GM19035 (cell line): ENCODE data around the gene ACTN4.

Source experiments
- ATAC-seq: cut with Tn5 transposase; IDR thresholded peaks from one replicate; pipeline ENCODE4 v1.9.1; 2021; ENCODE audit not compliant: unreplicated experiment

ACTN4 gene

GRCh38 chr19:38708413-38709024 lies 61.1 kb downstream of the ACTN4 start:
- ATAC-seq: no peak

DNA sequence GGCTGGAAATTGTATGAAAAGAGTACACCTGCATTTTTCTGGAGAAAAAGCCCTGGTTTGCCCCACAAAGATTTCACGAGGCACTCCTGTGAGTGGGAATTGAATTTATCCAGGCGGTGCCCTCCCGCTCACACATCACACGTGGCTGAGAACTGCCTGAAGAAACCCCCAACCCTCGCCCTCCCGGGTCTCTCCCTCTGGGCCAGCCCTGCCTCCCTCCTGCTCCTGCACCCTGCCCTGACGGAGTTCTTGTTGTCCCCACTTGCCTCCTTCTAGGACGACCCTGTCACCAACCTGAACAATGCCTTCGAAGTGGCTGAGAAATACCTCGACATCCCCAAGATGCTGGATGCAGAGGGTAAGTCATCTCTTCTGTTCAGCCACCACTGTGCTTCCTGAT lies 61.7 kb downstream of the ACTN4 start:
- ATAC-seq: no peak

GRCh38 chr19:38709671-38710415 lies 62.4 kb downstream of the ACTN4 start:
- ATAC-seq: no peak

- ATAC-seq: no peak
Observed at GRCh38 chr19:38710416-38710702, 62.9 kb downstream of the ACTN4 start.

DNA sequence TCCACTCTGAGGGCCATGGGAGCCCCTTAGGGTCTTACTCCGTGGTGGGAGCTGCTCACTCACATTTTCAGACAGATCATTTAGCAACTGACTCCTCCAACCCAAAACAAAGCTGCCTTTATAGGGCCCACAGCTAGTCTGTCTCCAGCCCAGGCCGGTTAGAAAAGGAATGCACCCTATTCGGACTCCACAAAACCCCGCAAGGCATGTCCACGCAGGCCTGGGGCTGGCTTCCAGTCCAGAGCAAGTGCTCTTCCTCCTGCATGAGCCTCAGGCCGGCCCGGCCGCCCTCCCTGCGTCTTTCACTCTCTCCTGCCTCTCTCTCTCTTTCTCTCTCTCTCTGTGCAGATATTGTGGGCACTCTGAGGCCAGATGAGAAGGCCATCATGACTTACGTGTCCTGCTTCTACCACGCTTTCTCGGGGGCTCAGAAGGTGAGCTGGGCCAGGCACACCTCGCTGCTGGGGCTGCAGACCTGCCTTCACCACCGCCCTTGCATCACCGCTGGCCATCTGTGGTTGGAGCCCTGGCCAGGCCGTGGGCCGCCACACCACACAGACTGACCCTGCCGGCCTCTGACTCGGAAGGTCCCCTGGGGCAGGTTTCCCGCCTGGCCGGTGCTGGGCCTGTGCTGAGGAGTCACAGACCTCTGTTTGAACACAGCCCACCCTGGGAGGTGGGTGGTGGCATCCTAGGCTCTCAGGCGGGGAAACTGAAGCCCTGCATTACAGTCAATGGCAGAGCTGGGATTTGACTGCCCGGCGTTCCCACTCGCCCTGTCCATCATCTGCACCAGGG lies 63.7 kb downstream of the ACTN4 start:
- ATAC-seq: no peak

GRCh38 chr19:38711726-38712153 lies 64.3 kb downstream of the ACTN4 start:
- ATAC-seq: no peak

DNA sequence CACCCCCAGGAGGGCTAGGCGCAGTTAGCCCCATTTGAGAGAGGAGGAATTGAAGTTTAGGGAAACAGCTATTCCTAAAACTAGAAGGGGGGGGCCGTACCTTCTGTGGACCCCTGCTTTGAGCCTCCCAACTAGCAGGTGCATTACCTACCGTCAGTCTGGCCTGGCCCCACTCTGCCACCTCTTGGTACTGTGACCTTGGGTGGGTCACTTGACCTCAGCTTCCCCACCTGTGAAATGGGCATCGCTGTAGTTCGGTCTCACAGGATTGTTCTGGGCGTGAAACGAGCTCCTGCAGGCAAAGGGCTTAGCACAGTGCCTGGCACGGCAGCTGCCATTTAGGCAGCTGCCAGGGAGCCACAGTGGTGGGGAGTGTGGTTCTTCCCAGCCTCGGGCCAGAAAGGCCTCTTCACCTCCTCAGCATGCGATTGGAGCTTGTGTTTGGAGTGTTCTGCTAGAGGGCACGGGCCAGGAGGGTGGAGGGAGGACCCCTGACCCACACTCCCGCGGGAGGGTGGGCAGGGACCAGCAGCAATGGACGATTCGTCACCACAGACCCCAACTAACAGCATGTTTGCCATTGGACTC lies 64.8 kb downstream of the ACTN4 start:
- ATAC-seq: no peak

GRCh38 chr19:38713227-38713649 lies 65.8 kb downstream of the ACTN4 start:
- ATAC-seq: no peak

GRCh38 chr19:38713865-38714264 lies 66.4 kb downstream of the ACTN4 start:
- no peak for ATAC-seq

- ATAC-seq: no peak
Observed at GRCh38 chr19:38714354-38714778, 66.9 kb downstream of the ACTN4 start.

DNA sequence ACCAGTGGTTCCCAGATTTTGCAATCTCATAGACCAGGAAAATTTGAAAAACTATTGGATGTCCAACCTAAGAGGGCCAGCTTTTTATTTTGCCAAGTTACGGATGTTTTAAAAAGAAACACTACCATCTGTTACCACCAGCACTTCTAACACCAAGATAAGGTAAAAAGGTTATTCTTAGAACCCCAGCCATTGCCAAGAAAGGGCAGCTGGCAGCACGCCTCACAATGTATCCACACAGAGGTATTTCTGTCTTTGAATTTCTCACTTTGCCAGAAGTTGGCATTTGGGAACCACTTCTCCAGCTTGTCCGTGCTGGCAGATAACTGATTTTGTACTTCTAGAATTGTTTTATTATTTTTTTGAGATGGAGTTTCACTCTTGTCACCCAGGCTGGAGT lies 68.1 kb downstream of the ACTN4 start:
- ATAC-seq: no peak

DNA sequence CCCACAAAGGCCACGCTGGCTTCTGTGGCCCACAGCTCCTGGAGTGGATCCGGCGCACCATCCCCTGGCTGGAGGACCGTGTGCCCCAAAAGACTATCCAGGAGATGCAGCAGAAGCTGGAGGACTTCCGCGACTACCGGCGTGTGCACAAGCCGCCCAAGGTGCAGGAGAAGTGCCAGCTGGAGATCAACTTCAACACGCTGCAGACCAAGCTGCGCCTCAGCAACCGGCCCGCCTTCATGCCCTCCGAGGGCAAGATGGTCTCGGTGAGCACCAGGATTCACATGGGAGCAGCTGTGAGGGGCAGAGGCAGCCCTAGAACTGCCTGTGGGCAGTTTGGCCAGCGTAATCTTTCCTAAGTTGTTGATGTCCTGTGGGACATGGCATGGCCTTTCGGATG lies 69.6 kb downstream of the ACTN4 start:
- no peak for ATAC-seq

GRCh38 chr19:38717855-38718254 lies 70.4 kb downstream of the ACTN4 start:
- ATAC-seq: no peak

- no peak for ATAC-seq
Observed at GRCh38 chr19:38718747-38719543, 71.5 kb downstream of the ACTN4 start.

- ATAC-seq: no peak
Observed at GRCh38 chr19:38719761-38720558, 72.5 kb downstream of the ACTN4 start.

GRCh38 chr19:38720559-38721236 lies 73.2 kb downstream of the ACTN4 start:
- no peak for ATAC-seq

GRCh38 chr19:38721496-38721895 lies 74.0 kb downstream of the ACTN4 start:
- ATAC-seq: no peak

GRCh38 chr19:38721979-38722773 lies 74.7 kb downstream of the ACTN4 start:
- ATAC-seq: no peak
